ENCODE results near the gene UHRF1. TPM values are rescaled to one million over a fixed set of nuclear protein-coding genes. Genes with fewer than 3 reads are reported as not detected.
A peak's percentile ranks its signal among the peaks of the same experiment; 100 is the strongest.
"Not testable (repeated sequence)": the region's sequence is repeated elsewhere in the genome, so short reads cannot be mapped to it uniquely, and the experiment has no call there.

The UHRF1 gene
- total RNA-seq, 2 donors from 2014 or later: 3.8 to 5.3 TPM

GRCh38 chr19:4935444-4935843, 26.1 kb downstream of the UHRF1 start:
- H3K4me3 ChIP-seq: no peak overlapping the region
- H3K4me1 ChIP-seq (replicated peaks): peaks cover 7% of the 10 kb centered on the region
- TF ChIP-seq POLR2A (IDR thresholded peaks at IDR 0.05) (no peak), CTCF (IDR thresholded peaks at IDR 0.05) (no peak), POLR2AphosphoS5 (IDR thresholded peaks at IDR 0.05) (no peak)
- no peaks in the 10 kb centered on the region for H3K9me3 ChIP-seq
- DNase-seq (ENCODE audit: low spot score): no peak
- no peaks in the 10 kb centered on the region for H3K27me3 ChIP-seq (replicated peaks; ENCODE audit: insufficient read depth)
- intact Hi-C loops (cut with DNase I): no loop called here
- H3K36me3 ChIP-seq: no peaks in the 10 kb centered on the region
- 77% methylated on average over 8 of the region's 8 CpGs for WGBS
- H3K27ac ChIP-seq: no peak overlapping the region

GRCh38 chr19:4937060-4937459, 27.8 kb downstream of the UHRF1 start:
- Histone ChIP-seq H3K9me3 (no peaks in the 10 kb centered on the region), H3K27ac (no peak overlapping the region), H3K36me3 (no peaks in the 10 kb centered on the region), H3K4me3 (no peak overlapping the region), H3K4me1 (replicated peaks) (peaks cover 7% of the 10 kb centered on the region), H3K27me3 (replicated peaks; ENCODE audit: insufficient read depth) (no peaks in the 10 kb centered on the region)
- DNase-seq (ENCODE audit: low spot score): no peak
- intact Hi-C loops (cut with DNase I): no loop called here
- TF ChIP-seq POLR2A (IDR thresholded peaks at IDR 0.05) (no peak), CTCF (IDR thresholded peaks at IDR 0.05) (no peak), POLR2AphosphoS5 (IDR thresholded peaks at IDR 0.05) (no peak)
- WGBS: 87% methylated on average over 7 of the region's 7 CpGs

GRCh38 chr19:4938461-4938860, 29.2 kb downstream of the UHRF1 start:
- 96% methylated on average over 4 of the region's 4 CpGs for WGBS
- H3K9me3 ChIP-seq; H3K4me1 ChIP-seq (replicated peaks); H3K4me3 ChIP-seq; H3K27me3 ChIP-seq (replicated peaks; ENCODE audit: insufficient read depth); DNase-seq (ENCODE audit: low spot score); intact Hi-C loops (cut with DNase I); H3K27ac ChIP-seq; H3K36me3 ChIP-seq: not testable (repeated sequence)

GRCh38 chr19:4939466-4939865, 30.2 kb downstream of the UHRF1 start:
- H3K27ac ChIP-seq: peak overlapping the region in 1 of 2 donors; percentile 30
- no peak overlapping the region for H3K4me3 ChIP-seq
- H3K9me3 ChIP-seq: no peaks in the 10 kb centered on the region
- H3K27me3 ChIP-seq (replicated peaks; ENCODE audit: insufficient read depth): no peaks in the 10 kb centered on the region
- peak; percentile 68 for DNase-seq (ENCODE audit: low spot score)
- peak; percentile 82 for TF ChIP-seq POLR2AphosphoS5 (IDR thresholded peaks at IDR 0.05)
- no peak for TF ChIP-seq POLR2A (IDR thresholded peaks at IDR 0.05)
- no peak for TF ChIP-seq CTCF (IDR thresholded peaks at IDR 0.05)
- no peaks in the 10 kb centered on the region for H3K36me3 ChIP-seq
- H3K4me1 ChIP-seq (replicated peaks): no peaks in the 10 kb centered on the region
- 82% methylated on average over 7 of the region's 7 CpGs for WGBS
- intact Hi-C loops (cut with DNase I): no loop called here

GRCh38 chr19:4941638-4942169, 32.4 kb downstream of the UHRF1 start:
- not testable (repeated sequence) for H3K27me3 ChIP-seq (replicated peaks; ENCODE audit: insufficient read depth)
- WGBS: 95% methylated on average over 34 of the region's 35 CpGs

GRCh38 chr19:4950650-4951049, 41.3 kb downstream of the UHRF1 start:
- WGBS: 89% methylated on average over 23 of the region's 23 CpGs

More at GRCh38 chr19:4941638-4942169, 32.4 kb downstream of the UHRF1 start:
- DNase-seq (ENCODE audit: low spot score); H3K36me3 ChIP-seq; H3K4me1 ChIP-seq (replicated peaks); intact Hi-C loops (cut with DNase I); H3K9me3 ChIP-seq; H3K4me3 ChIP-seq; H3K27ac ChIP-seq: not testable (repeated sequence)

More at GRCh38 chr19:4950650-4951049, 41.3 kb downstream of the UHRF1 start:
- intact Hi-C loops (cut with DNase I); H3K4me1 ChIP-seq (replicated peaks); H3K27me3 ChIP-seq (replicated peaks; ENCODE audit: insufficient read depth); H3K4me3 ChIP-seq; H3K36me3 ChIP-seq; DNase-seq (ENCODE audit: low spot score); H3K9me3 ChIP-seq; H3K27ac ChIP-seq: not testable (repeated sequence)

Data from prostate gland (tissue), 2 donors.